GM20000 (cell line): ENCODE results near the gene B9D1.

ENCODE experiments used
- DNase-seq: peaks from one replicate; pipeline ENCODE4 v3.0.0; 2012; ENCODE audit warnings: low spot score
- TF ChIP-seq, protein P1 (sequence below): IDR thresholded peaks from 2 replicates; pipeline ENCODE4 v1.5.1; 2012; ENCODE audit warnings: mild to moderate bottlenecking, control low read depth; ENCODE audit errors: extremely low read depth, missing control alignments

The B9D1 gene

DNA sequence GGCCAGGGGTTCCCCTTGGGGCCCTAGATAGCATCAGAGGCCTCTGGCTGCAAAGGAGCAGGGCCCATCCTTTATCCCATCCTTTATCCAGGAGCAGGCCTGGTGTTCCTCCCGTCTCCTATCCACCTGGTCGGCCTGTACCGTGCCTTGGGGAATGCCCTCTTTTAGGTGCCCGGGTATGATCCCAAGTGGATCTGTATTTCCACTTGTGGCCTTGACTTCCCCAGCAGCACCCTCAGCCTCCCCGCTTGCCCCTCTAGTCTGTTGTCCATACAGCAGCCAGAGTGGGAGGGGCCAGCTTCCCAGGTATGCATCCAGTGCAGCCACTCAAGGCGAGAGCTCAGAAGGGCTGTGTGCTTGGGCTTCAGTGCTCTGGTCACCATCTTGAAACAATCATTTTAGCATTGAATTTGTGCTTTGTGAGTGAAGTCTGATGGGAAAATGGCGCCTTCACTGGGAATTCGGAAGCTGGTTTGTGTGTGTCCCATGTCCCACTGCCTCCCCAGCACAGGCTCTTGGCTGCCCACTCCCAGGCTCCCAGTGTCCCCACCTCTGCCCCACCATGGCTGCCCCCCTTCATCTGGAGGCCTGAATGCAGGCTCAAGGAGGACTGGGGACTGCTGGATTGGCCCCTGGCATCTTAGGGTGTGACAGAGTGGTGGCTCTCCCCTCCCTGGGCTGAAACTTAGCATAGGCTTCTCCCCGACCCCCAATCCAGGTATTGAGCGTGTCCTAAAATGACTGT lies 45.2 kb upstream of the B9D1 start:
- TF ChIP-seq, protein P1, sequence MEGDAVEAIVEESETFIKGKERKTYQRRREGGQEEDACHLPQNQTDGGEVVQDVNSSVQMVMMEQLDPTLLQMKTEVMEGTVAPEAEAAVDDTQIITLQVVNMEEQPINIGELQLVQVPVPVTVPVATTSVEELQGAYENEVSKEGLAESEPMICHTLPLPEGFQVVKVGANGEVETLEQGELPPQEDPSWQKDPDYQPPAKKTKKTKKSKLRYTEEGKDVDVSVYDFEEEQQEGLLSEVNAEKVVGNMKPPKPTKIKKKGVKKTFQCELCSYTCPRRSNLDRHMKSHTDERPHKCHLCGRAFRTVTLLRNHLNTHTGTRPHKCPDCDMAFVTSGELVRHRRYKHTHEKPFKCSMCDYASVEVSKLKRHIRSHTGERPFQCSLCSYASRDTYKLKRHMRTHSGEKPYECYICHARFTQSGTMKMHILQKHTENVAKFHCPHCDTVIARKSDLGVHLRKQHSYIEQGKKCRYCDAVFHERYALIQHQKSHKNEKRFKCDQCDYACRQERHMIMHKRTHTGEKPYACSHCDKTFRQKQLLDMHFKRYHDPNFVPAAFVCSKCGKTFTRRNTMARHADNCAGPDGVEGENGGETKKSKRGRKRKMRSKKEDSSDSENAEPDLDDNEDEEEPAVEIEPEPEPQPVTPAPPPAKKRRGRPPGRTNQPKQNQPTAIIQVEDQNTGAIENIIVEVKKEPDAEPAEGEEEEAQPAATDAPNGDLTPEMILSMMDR = no peak

GRCh38 chr17:19405114-19405513 lies 42.6 kb upstream of the B9D1 start:
- no peak for DNase-seq
- TF ChIP-seq, protein P1 = no peak

More for the DNA sequence above, 45.2 kb upstream of the B9D1 start:
- DNase-seq = no peak

- no peak for DNase-seq
- TF ChIP-seq, protein P1 = no peak
Observed at GRCh38 chr17:19404264-19404663, 41.7 kb upstream of the B9D1 start.

GRCh38 chr17:19403021-19403420 lies 40.5 kb upstream of the B9D1 start:
- no peak for DNase-seq
- TF ChIP-seq, protein P1 = no peak

GRCh38 chr17:19402171-19402570 lies 39.6 kb upstream of the B9D1 start:
- DNase-seq = no peak
- TF ChIP-seq, protein P1 = no peak

- TF ChIP-seq, protein P1 = no peak
- DNase-seq = no peak
Observed at GRCh38 chr17:19401321-19402010, 38.9 kb upstream of the B9D1 start.

- no peak for DNase-seq
- TF ChIP-seq, protein P1 = no peak
Observed at GRCh38 chr17:19399750-19400450, 37.4 kb upstream of the B9D1 start.
